Measurements from ENCODE around the gene UBE2S.

DNA sequence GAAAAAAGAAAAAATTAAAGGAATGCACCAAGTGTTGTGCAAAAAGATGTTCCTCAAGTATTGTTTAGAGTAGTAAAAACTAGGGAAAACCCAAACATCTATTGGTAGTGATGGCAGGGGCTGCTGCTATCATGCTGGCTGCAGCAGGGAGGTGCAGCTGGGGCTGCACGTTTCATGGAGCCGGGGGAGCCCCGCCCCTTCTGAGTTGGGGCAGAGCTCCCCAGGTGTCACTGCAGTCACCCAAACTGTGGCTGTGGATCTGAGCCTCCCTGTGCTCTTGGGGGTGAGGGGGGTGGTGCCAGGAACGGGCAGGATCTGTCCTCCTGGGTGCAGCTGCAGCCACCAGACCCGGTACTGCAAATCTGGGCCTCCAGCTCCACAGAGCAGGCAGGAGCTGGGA, 11.5 kb upstream of the UBE2S start:
- TF ChIP-seq, protein P1, sequence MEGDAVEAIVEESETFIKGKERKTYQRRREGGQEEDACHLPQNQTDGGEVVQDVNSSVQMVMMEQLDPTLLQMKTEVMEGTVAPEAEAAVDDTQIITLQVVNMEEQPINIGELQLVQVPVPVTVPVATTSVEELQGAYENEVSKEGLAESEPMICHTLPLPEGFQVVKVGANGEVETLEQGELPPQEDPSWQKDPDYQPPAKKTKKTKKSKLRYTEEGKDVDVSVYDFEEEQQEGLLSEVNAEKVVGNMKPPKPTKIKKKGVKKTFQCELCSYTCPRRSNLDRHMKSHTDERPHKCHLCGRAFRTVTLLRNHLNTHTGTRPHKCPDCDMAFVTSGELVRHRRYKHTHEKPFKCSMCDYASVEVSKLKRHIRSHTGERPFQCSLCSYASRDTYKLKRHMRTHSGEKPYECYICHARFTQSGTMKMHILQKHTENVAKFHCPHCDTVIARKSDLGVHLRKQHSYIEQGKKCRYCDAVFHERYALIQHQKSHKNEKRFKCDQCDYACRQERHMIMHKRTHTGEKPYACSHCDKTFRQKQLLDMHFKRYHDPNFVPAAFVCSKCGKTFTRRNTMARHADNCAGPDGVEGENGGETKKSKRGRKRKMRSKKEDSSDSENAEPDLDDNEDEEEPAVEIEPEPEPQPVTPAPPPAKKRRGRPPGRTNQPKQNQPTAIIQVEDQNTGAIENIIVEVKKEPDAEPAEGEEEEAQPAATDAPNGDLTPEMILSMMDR (IDR thresholded peaks at IDR 0.05), result no peak
- TF ChIP-seq POLR2A (IDR thresholded peaks at IDR 0.05), result no peak

Measured in heart left ventricle (tissue), 13 donors.